ENCODE results near the gene ST13.
A peak's percentile ranks its signal among the peaks of the same experiment; 100 is the strongest.
"Not testable (repeated sequence)": the region's sequence is repeated elsewhere in the genome, so short reads cannot be mapped to it uniquely, and the experiment has no call there.

ST13 gene

GRCh38 chr22:40834619-40835018 is 21.8 kb downstream of the ST13 start:
- DNase-seq = no peak

GRCh38 chr22:40829131-40829530 is 27.3 kb downstream of the ST13 start:
- no peak for DNase-seq

- DNase-seq = no peak
Observed at GRCh38 chr22:40826984-40827741, 29.3 kb downstream of the ST13 start.

GRCh38 chr22:40826292-40826691 is 30.1 kb downstream of the ST13 start:
- DNase-seq = not testable (repeated sequence)

DNA sequence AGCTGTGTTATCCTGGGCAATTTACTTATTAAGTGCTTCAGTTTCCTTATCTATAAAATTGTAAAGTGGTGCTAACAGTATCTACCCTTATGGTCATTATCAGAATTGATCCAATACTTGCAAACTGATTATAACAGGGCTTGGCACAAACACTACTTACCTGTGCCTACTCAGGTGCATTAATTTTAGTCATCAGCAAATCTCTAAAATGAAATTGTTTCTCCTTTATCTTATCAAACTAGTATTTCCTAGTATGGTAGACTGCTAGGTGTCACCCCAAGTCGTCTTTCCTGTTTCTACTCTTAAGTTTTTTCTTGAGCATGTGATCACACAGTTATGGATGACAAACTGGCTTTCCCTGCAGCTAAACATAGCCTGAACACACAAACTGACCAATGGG is 33.0 kb downstream of the ST13 start:
- no peak for DNase-seq

GRCh38 chr22:40819599-40820140 is 36.8 kb downstream of the ST13 start:
- DNase-seq = peak; percentile 24

DNA sequence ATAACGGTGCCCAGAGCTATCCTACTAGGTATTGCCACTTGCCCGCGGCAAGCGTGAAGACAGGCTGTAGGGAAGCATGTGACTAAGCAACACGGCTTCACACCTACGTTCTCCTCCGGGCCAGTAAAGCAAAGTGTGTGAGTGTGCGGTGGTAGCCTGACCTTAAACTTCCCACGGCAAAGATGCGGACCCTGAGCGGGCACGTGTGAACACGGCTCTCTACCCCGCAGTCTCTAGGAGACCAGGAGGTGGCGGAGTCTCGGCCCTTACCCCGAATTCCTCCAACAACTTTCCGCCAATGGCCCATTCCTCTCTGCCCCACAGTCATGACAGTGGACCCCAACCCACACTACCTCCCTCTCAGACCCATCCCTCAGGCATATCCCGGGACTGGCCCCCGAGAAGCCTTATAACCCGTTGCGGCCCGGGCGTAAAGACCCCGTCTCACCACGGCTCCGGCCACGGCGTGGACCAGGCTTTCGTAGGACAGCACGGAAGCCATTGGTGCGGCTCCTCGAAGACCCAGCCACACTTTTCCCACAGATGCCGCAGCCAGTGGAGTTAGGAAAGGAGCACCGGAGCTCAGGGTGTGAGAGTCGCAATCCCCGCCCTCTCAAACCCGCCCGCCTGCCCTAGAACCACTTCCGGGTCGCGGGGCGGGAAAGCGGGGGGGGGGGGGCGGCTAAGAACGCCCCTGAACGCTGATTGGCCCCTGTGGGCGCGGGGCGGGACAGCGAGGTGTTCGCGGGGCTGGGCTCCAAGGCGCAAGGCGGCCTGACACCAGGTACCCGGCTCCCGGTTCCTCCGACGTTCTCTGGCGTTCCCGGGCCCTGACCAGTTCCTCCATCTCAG is 37.5 kb downstream of the ST13 start, which contains the start of gene SLC25A17:
SLC25A17 (minus strand) TSS at position 600 of the 852 bp plus-strand sequence; CDS start at position 502, 98 bp downstream.
- DNase-seq = peak; percentile 57

DNA sequence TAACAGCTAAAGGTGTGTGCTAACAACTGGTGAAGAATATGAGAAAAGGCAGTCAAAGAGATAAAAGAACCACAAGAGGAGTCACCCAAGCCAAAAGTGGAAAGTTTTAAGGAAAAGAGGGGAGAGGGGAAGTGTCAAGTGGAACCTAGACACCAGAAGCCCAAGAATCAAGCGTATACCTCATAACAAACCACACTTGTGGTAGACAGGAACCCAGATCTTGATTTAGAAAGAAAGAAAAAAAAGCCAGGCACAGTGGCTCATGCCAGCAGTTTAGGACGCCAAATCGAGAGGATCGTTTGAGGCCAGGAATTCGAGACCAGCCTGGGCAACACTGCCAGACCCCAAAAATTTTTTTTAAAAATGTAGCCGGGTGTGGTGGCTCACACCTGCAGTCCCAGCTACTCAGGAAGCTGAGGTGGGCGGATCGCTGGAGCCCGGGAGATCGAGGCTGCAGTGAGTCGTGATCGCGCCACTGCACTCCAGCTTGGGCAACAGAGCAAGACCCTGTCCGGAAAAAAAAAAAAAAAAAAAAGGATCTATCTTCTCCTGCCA is 38.2 kb downstream of the ST13 start:
- DNase-seq = no peak

DNA sequence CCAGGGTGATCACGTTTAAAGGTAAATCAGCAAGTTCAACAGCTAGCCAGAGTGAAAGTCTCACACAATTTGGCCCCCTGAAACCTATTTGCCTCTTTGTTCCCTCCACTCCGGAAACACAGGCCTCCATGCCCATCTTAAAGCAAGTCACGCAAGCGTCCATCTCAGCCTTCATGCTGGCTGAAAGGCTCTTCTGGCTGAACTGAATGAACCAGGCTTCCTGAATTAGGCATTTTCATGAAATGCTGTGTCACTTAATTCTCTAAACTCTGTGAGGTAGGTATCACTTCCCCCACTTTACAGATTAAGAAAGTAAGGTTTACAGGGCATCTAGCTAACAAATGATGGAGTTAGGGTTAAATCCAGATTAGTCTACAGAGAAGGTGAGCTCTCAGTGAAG is 38.7 kb downstream of the ST13 start:
- DNase-seq = no peak

DNA sequence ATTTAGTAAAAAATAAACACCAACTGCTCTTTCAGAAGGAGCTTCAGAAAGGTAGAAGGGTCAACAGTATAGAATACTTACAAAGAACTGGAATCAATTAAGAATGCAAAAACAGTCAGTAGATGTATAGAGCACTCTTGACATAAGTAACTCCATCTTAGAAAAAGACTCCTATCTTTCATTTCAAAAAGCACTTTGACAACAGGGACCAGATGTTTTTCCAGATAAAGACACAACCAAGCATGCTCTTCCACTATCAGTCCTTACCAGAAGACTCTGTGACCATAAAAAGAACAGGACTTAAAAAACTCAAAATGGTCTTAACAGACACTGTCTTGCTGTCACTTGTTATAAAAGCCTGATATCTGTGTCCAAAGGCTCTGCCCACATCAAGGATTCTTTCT is 42.5 kb downstream of the ST13 start:
- no peak for DNase-seq

- no peak for DNase-seq
Observed at GRCh38 chr22:40808018-40808841, 48.2 kb downstream of the ST13 start.

- no peak for DNase-seq
Observed at GRCh38 chr22:40806711-40807110, 49.7 kb downstream of the ST13 start.

GRCh38 chr22:40805699-40806203 is 50.7 kb downstream of the ST13 start:
- DNase-seq = no peak

DNA sequence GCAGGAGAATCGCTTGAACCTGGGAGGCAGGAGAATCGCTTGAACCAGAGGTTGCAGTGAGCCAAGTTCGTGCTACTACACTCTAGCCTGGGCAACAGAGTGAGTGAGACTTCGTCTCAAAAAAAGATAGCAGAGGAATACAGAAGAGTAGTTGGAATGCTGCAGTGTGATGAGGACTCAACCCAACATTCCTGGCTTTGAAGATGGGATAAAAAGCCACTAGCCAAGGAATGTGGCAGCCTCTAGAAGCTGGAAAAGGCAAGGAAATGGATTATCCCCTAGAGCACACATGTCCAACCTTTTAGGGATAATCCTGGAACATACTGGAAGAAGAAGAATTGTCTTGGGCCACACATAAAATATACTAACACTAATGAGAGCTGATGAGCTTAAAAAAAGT is 51.2 kb downstream of the ST13 start:
- DNase-seq = no peak

DNA sequence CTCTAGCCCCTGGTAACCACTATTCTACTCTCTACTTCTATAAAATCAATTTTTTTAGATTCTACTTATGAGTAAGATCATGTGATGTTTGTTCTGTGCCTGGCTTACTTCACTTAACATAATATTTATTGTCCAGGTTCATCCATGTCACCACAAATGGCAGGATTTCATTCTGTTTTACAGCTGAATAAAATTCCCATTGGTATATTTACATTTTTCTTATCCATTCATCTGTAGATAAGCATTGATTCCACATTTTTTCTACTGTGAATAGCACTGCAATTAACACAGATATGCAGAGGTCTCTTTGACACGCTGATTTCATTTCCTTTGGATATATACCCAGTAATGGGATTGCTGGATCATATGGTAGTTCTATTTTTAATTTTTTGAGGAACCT is 53.1 kb downstream of the ST13 start:
- DNase-seq = no peak

DNA sequence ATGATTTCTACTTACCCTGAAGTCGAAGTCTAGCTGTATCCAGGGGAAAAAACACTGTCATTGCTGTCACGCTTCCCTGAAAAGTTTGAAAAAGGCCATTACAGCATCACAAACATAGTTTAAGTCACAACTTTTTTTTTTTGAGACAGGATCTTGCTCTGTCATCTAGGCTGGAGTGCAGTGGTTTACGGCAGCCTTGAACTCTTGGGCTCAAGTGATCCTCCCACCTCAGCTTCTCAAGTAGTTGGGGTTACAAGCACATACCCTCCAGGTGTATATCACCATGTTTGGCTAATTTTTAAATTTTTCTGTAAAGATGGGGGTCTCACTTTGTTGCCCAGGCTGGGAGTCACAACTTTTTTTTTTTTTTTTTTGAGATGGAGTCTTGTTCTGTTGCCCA is 57.4 kb downstream of the ST13 start:
- DNase-seq = no peak

DNA sequence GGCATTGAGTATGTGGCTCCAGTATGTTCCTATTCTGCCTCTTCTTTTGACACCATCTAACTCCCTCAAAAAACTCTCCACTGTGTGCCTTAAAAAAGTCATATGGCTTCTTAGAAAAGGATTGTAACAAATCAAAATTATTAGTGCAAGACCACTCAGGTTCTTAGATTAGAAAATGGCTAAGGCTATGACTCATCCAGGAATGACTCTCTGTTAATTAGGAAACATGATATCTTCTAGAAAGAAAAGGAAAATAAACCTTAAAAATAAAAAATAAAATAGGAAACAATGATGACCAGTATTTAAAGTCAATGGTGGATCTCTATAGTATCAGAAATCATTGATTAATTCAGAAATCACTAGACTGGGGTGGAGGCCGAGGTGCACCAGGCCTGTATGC is 59.0 kb downstream of the ST13 start:
- DNase-seq = no peak

GRCh38 chr22:40792451-40792850 is 64.0 kb downstream of the ST13 start:
- DNase-seq = no peak

DNA sequence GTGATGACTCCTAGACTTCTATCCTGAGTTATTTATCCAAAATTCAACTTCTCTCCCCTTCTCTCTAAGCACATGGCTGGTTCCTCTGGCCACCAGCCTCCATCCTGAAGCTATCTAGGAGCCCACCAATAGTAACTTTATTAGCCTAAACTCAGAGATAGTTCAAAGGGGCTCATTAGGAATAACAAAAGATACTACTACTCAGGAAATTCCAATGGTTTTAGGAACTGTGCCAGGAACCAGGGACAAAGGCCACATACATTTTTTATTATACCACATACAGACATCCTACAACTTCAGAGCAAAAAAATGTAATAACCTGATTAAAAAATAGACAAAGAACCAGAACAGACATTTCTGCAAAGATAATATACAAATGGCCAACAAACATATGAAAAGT is 65.2 kb downstream of the ST13 start:
- DNase-seq = no peak

DNA sequence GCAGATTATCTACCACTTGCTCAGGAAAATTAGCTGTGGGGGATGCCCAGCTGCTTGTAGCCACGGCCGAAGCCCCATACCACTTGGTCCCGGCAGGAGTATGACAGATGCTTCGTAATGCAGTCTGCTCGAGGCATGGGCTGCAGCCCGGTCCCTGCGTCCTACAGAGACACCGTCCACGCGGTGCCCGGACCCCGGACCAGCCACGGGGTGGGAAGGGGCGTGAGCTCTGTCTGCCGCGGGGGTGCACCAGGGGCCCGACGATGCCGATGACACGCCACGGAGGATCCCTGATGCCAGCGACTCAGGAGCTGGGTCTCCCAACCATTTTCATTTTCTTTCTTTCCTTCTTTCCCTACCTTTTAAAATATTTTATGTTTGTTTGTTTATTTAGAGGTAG is 67.3 kb downstream of the ST13 start:
- no peak for DNase-seq

- DNase-seq = no peak
Observed at GRCh38 chr22:40782521-40782920, 73.9 kb downstream of the ST13 start.

DNA sequence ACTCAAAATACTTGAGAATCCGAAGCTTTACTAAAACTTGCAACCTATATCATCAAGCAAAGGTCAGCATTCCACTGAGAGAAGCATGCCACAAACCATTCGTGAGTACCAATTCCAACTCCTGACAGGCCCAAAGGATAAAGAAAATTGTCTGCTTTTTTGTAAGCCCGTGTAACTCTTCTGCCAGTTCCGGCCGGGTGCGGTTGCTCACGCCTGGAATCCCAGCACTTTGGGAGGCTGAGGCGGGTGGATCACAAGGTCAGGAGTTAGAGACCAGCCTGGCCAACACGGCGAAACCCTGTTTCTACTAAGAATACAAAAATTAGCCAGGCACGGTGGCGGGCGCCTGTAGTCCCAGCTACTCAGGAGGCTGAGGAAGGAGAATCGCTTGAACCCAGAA is 74.7 kb downstream of the ST13 start:
- DNase-seq = not testable (repeated sequence)

All from DMS 273 treated with DMSO at 0.1 percent for 48 hours (cell line).